Frontal cortex (tissue), 4 donors: ENCODE results near the gene POLR1G. TPM values are rescaled to one million over a fixed set of nuclear protein-coding genes. Genes with fewer than 3 reads are reported as not detected.

Source experiments
- DNase-seq, 2 donors: peaks; one replicate each; pipeline ENCODE4 v3.0.0; 2012; ENCODE audit warnings: low spot score in 2 of 2
- FAIRE-seq: peaks from 2 replicates; lab custom pipeline; 2012; peaks lifted over from hg19 to GRCh38; lab: Jason Lieb, UNC
- total RNA-seq: library from RNA; depleted of rRNA; stranded (reverse); fragments of >200 nt; gene quantifications from one replicate; pipeline ENCODE4 v1.2.3, GENCODE V29; 2014
- donor health status: control.
- donor health status: control.
- donor health status: control.

POLR1G gene
- total RNA-seq, 1 donor from 2014 or later = 3.7 TPM

GRCh38 chr19:45440873-45441654 is 34.6 kb downstream of the POLR1G start:
- FAIRE-seq = no peak
- no peak for DNase-seq

GRCh38 chr19:45442408-45442777 is 35.9 kb downstream of the POLR1G start:
- DNase-seq (no peak), FAIRE-seq (no peak)

GRCh38 chr19:45442778-45443461 is 36.5 kb downstream of the POLR1G start:
- DNase-seq = no peak
- FAIRE-seq = no peak

- no peak for FAIRE-seq
Observed at GRCh38 chr19:45443462-45444317, 37.2 kb downstream of the POLR1G start.

GRCh38 chr19:45444318-45445041 is 38.0 kb downstream of the POLR1G start:
- DNase-seq = peak; percentile 90 to 93
- no peak for FAIRE-seq

More at GRCh38 chr19:45443462-45444317, 37.2 kb downstream of the POLR1G start:
- peak; percentile 89 to 97 for DNase-seq

GRCh38 chr19:45445139-45445538 is 38.7 kb downstream of the POLR1G start:
- DNase-seq (no peak), FAIRE-seq (no peak)

- no peak for FAIRE-seq
- no peak for DNase-seq
Observed at GRCh38 chr19:45446295-45446694, 39.9 kb downstream of the POLR1G start.

GRCh38 chr19:45446944-45447343 is 40.5 kb downstream of the POLR1G start:
- DNase-seq (no peak), FAIRE-seq (no peak)

- DNase-seq (no peak), FAIRE-seq (no peak)
Observed at GRCh38 chr19:45448425-45448756, 41.9 kb downstream of the POLR1G start.

GRCh38 chr19:45448887-45449299 is 42.4 kb downstream of the POLR1G start:
- FAIRE-seq (no peak), DNase-seq (no peak)

GRCh38 chr19:45450012-45450333 is 43.5 kb downstream of the POLR1G start:
- no peak for DNase-seq

GRCh38 chr19:45451131-45451849 is 44.8 kb downstream of the POLR1G start:
- FAIRE-seq (no peak), DNase-seq (no peak)

More at GRCh38 chr19:45450012-45450333, 43.5 kb downstream of the POLR1G start:
- FAIRE-seq = no peak

GRCh38 chr19:45451850-45452387 is 45.5 kb downstream of the POLR1G start:
- DNase-seq (no peak), FAIRE-seq (no peak)

- FAIRE-seq (no peak), DNase-seq (peak in 1 of 2 donors; percentile 69)
Observed at GRCh38 chr19:45455707-45456499, 49.5 kb downstream of the POLR1G start.

GRCh38 chr19:45456500-45456815 is 50.0 kb downstream of the POLR1G start:
- no peak for FAIRE-seq

GRCh38 chr19:45457776-45458175 is 51.3 kb downstream of the POLR1G start:
- no peak for FAIRE-seq
- no peak for DNase-seq

More at GRCh38 chr19:45456500-45456815, 50.0 kb downstream of the POLR1G start:
- no peak for DNase-seq
